ENCODE data around the gene BAIAP2L1.
"Not testable (repeated sequence)": the region's sequence is repeated elsewhere in the genome, so short reads cannot be mapped to it uniquely, and the experiment has no call there.

The BAIAP2L1 gene, protein sequence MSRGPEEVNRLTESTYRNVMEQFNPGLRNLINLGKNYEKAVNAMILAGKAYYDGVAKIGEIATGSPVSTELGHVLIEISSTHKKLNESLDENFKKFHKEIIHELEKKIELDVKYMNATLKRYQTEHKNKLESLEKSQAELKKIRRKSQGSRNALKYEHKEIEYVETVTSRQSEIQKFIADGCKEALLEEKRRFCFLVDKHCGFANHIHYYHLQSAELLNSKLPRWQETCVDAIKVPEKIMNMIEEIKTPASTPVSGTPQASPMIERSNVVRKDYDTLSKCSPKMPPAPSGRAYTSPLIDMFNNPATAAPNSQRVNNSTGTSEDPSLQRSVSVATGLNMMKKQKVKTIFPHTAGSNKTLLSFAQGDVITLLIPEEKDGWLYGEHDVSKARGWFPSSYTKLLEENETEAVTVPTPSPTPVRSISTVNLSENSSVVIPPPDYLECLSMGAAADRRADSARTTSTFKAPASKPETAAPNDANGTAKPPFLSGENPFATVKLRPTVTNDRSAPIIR

DNA sequence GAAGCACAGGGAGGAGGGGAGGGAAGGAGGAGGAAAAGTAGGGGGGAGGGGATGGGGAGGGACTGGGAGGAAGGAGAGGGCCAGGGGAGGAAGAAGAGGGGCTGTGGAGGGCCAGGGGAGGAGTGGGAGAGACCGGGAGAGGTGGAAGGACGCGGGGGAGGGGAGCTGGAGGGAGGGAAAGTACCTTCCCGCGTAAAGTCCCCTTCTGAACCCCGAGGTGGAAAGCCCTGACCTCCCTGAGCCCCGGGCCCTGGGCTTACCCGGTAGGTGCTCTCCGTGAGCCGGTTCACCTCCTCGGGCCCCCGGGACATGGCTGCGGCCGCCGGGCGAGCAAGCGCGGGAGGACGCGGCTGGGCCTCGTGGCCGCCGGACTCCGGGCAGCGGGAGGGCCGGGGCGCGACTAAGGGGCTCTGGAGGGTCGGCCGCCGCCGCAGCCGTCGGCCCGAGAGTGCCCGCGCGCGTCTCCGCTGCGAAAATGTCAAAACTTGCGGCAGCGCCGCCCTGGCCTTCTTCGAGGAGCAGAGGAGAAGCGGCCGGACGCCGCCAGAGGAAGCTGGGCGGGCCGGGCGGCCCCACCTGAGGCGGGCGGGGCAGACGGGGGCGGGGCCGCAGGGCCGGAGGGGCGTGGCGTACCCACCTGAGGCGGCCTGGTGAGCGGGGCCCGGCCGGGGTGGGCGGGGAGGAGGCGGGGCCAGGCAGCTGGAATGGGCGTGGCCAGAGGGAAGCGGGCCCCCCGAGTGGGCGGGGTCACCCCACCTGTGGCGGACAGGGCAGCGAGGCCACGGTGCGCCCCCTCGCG, at the start of gene BAIAP2L1:
BAIAP2L1 (minus strand) TSS at position 549 of the 799 bp plus-strand sequence; CDS start at position 311, 238 bp downstream.
- peak; percentile 18 for DNase-seq (ENCODE audit: low read depth)

DNA sequence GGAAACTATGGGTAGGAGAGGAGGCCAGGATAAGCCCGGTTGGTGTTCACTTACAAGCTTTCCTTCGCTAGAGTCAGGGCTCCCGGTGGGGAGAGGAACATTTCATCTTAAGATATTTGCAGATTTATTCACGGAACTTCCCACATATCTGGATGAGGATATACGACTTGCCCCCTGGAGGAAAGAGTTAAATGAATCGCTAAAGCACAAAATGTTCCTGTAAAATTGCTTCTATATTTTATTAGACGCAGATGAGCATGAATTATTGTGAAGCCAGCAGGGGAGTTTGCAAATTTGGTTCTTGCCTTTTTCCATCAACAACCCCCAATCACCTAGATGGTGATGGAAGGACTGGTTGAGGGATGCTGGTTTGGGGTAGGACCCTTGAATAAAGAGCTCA, 47.9 kb upstream of the BAIAP2L1 start:
- no peak for DNase-seq (ENCODE audit: low read depth)

DNA sequence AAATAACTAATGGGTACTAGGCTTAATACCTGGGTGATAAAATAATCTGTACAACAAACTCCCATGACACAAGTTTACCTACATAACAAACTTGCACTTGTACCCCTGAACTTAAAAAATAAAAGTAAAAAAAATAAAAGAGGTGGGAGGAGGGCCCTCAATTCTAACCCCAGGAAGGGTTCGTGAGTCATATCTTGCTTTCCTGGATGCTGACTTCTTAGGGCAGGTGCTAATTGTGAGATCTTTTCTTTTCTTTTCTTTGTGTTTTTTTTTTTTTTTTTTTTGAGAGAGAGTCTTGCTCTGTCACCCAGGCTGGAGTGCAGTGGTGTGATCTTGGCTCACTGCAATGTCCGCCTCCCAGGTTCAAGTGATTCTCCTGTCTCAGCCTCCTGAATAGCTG, 40.1 kb upstream of the BAIAP2L1 start:
- not testable (repeated sequence) for DNase-seq (ENCODE audit: low read depth)

DNA sequence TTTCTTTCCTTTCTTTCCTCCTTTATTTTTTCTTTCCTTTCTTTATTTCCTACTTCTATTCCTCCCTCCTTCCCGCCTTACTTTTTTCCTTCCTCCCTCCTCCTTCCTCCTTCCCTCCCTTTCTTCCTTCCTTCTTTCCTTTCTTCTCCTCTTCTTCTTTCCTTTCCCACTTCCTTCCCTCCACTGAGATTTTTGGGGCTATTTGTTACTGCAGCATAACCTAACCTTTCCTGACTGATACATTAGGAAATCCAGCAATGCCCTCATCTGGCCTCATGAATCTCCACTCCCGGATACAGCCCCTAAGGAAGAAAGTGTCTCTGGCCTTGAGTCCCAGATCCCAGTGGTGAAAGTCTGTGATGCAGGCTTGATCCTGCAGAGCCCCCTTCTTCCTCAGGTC, 38.6 kb upstream of the BAIAP2L1 start:
- no peak for DNase-seq (ENCODE audit: low read depth)

DNA sequence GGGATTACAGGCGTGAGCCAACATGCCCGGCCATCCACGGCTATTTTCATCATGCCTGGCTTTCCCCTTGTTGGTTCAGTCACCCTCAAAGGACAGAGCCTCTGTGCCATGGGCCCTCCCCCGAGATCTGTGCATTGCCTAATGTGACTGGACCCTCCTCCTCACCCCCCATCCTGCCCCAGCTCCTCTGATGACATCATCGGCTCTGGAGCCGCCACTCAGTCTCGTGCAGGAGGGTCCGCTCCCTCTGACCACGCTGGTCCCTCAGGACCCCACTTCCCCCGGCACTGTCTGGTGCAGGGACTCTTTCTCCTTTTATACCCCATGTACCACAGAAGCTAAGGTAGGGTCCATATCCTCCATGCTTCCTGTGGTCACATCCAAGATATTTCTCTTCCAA, 33.2 kb upstream of the BAIAP2L1 start:
- no peak for DNase-seq (ENCODE audit: low read depth)

DNA sequence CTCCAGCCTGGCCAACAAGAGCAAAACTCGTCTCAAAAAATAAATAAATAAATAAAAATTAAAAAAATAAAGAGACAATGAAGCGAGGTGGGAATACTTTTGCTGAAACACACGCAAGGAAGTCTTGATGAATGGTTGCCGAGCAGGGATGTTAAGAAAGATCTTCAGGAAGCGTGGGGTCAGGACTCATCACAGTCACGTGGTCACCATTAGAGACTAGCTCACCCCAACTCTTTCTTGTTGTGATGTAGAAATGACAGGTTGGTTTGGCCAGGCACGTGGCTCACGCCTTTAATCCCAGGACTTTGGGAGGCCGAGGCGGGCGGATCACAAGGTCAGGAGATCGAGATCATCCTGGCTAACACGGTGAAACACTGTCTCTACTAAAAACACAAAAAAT, 28.9 kb upstream of the BAIAP2L1 start:
- no peak for DNase-seq (ENCODE audit: low read depth)

DNA sequence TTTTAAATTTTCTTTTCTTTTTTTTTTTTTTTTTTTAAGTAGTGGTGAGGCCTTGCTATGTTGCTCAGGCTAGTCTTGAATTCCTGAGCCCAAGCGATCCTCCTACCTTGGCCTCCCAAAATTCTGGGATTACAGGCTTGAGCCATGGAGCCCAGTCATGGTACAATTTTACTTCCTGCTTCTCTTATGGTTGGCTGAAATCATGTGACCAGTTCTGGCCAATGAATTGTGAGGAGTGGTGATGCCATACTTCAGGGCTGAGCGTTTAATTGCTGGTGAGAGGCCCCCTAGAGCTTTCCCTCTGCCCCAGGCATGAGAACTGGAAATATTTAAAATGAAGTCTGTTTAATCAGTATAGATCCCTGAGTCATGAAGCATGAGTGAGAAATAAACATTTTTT, 22.2 kb upstream of the BAIAP2L1 start:
- no peak for DNase-seq (ENCODE audit: low read depth)

DNA sequence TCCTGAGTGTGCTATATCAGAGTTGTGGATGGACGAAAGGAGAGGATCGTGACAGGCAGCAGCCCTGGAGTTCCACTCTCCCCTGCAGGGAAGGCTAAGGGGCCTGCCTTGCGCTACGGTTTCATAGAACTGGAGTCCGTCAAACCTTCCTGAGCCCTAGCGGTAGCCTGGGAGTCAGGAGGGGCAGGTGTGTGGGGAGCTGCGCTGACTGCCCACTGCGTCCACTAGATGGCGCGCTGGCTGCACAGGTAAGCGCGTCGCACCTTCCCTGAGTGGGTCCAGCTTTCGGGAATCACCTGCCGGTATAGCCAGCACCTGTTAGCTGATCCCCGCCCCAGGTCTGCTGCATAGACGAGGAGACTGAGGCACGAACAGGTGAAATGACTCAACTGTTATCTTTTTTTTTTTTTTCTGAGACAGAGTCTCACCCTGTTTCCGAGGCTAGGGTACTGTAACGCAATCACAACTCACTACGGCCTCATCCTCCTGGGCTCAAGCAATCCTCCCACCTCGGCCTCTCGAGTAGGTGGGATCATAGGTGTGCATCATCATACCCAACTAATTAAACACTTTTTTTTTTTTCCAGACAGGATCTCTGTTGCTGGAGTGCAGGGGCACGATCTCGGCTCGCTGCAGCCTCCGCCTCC, 20.2 kb upstream of the BAIAP2L1 start:
- DNase-seq (ENCODE audit: low read depth), result no peak

DNA sequence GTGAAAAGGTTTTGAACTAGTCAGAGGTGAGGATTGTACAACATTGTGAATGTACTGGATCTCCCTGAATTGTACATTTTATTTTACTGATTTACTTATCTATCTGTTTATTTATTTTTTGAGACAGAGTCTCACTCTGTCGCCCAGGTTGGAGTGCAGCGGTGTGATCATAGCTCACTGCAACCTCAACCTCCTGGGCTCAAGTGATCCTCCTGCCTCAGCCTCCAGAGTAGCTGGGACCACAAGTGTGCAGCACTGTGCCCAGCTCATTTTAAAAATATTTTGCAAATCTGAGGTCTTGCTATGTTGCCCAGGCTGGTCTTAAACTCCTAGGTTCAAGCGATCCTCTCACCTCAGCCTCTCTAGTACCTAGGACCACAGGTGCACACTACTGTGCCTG, 19.1 kb upstream of the BAIAP2L1 start:
- DNase-seq (ENCODE audit: low read depth), result not testable (repeated sequence)

DNA sequence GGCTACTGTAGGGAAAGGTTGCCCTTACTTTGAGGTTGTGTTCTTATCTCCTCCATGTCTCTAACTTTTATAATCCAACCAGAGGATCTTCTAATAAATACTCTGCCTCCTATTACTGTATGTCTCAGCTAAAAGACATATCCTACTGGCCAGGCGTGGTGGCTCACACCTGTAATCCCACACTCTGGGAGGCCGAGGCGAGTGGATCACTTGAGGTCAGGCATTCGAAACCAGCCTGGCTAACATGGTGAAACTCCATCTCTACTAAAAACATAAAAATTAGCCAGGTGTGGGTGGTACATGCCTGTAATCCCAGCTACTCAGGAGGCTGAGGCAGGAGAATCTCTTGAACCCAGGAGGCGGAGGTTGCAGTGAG, 18.4 kb upstream of the BAIAP2L1 start:
- DNase-seq (ENCODE audit: low read depth), result not testable (repeated sequence)

DNA sequence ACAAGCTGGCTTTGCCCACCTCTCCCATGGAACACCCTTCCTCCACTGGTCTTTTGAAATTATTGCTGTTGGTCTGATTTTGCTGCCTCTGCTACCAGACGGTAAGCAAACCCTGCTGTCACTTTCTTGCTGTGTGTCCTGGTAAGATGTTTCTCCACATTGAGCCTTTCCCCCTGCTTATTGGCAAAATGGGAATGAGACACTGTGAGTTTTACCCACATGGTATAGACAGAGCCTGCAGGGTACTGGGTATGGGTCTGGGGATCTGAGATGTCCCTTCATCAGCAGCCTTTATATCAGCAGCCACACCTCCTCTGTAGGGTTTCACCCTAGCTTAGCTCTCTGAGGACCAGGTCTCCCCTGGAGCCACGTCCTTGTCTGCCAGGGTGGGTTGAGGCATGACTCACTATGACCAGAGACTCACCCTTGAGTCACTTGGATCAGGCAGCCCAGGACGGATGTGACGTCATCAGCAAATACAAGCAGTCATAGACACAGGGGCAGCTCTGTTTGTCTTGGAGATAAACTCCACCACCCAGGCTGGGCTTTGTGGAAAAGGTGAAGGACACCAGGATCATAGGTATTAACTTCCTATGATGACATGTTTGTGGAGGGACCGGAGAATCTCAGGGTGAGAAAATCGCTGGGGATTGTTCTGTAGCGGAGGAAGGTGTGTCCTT, 17.9 kb upstream of the BAIAP2L1 start:
- DNase-seq (ENCODE audit: low read depth), result peak; percentile 78

DNA sequence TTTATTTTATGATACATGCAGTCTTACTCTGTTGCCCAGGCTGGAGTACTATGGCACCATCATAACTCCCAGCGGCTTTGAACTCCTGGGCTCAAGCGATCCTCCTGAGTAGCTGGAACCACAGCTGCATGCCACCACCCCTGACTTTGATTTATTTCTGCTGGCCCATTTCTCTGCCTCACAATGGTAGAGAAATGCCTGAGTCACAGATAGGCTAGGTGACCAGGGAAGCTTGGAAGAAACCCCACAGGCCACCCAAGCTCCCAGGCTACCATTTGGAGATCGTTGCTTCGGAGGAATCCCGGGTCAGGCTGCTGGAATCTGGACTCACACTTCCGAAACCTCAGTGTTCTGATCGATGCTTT, 17.4 kb upstream of the BAIAP2L1 start:
- no peak for DNase-seq (ENCODE audit: low read depth)

DNA sequence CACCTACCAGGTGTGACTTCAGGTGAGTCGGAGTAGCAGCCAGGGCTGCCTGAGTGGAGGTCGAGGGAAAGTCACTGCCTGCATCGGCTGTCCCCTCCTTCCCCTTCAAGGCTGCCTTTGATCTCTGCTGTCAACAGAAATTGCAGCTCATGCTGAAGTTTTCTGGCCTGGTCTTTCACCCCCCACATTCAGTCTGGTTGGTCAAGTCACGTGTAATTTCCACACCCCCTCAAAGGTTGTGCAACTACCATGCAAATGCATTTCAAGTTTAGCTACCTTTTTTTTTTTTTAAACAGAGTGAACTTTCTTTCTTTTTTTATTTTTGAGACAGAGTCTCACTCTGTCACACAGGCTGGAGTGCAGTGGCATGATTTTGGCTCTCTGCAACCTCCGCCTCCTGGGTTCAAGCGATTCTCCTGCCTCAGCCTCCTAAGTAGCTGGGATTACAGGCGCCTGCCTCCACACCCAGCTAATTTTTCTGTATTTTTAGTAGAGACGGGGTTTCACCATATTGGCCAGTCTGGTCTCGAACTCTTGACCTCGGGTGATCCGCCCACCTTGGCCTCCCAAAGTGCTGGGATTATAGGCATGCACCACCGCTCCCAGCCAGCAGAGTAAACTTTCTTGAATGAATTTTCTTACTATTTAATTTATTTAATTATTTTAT, 16.8 kb upstream of the BAIAP2L1 start:
- DNase-seq (ENCODE audit: low read depth), result peak; percentile 27

DNA sequence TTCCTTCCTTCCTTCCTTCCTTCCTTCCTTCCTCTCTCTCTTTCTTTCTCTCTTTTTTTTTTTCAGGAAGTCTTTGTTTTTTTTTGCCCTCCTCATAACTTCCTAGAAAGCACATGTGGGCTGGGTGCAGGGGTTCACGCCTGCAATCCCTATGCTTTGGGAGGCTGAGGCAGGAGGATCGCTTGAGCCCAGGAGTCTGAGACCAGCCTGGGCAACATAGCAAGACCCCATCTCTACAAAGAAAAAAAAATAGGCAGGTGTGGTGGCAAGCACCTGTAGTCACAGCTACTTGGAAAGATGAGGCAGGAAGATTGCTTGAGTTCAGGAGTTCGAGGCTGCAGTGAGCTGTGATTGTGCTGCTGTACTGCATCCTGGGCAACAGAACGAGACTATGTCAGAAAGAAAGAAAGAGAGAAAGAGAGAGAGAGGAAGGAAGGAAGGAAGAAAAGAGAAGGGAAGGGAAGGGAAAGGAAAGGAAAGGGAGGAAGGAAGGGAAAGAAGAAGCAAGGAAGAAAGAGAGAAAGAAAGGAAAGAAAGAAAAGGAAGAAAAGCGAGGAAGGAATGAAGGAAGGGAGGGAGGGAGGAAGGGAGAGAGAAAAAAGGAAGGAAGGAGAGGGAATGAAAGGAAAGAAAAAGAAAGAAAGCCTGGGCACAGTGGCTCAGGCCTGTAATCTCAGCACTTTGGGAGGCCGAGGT, 13.5 kb upstream of the BAIAP2L1 start:
- DNase-seq (ENCODE audit: low read depth), result no peak

DNA sequence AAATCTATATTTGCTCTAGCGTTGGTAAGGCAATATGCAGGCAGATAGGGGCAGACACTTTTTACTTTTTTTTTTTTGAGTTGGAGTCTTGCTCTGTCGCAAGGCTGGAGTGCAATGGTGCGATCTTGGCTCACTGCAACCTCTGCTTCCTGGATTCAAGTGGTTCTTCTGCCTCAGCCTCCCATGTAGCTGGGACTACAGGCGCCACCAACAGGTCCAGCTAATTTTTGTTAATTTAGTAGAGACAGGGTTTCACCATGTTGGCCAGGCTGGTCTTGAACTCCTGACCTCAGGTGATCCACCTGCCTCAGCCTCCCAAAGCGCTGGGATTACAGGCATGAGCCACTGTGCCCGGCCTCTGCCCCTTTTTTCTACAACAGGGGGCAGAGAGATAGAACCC, 12.8 kb upstream of the BAIAP2L1 start:
- not testable (repeated sequence) for DNase-seq (ENCODE audit: low read depth)

DNA sequence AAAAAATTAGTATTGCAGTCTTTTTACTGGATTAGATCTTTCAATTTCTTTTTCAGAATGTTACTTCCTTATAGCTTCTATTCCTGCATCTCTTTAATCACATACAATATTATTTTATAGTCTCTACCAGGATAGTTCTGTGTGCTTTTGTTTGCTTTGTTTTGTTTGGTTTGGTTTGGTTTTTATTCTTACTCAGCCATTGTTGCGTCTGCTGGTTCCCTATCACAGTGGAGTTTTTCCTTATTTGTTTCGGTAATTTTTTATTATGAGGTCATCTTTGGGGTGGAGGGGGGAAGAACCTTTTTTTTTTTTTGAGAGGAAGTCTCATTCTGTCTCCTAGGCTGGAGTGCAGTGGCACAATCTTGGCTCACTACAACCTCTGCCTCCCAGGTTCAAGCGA, 9.0 kb upstream of the BAIAP2L1 start:
- DNase-seq (ENCODE audit: low read depth), result no peak

DNA sequence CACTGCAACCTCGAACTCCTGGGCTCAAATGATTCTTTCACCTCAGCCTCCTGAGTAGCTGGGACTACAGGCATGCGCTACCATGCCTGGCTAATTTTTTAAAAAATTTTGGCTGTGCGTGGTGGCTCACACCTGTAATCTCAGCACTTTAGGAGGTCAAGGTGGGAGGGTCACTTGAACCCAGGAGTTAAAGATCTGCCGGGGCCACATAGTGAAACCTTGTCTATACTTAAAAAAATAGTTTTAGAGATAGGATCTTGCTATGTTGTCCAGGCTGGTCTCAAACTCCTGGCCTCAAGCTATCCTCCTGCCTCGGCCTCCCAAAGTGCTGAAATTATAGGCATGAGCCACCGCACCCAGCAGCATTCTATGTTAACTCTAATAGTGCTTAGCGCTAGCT, 7.3 kb upstream of the BAIAP2L1 start:
- DNase-seq (ENCODE audit: low read depth), result not testable (repeated sequence)

DNA sequence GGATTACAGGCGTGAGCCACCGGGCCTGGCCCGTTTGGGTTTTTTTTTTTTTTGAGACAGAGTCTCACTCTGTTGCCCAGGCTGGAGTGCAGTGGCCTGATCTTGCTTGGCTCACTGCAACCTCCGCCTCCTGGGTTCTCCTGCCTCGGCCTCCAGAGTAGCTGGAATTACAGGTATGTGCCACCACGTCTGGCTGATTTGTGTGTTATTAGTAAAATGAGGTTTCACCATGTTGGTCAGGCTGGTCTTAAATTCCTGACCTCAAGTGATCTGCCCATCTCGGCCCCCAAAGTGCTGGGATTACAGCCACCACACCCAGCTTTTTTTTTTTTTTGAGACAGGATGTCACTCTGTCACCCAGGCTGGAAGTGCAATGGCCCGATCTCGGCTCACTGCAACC, 5.9 kb upstream of the BAIAP2L1 start:
- DNase-seq (ENCODE audit: low read depth), result no peak

DNA sequence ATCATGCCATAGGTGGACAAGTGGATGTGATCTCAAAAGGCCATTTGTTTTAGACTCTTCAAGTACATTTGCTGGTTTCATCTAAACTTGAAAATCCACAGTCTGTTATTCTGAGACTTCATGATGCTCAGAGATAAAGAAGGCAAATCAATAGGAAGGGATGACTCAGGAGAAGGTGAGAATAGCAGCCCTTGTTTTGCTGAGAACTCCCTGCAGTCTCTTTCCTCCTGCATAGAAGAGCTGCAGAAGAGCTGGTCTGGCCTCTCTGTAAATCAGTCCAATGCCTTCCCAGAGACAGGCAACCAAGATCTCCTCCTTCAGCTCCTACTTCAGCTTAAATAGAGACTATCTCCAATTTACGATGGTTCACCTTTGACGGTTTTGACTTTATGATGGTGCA, 4.0 kb upstream of the BAIAP2L1 start:
- no peak for DNase-seq (ENCODE audit: low read depth)

DNA sequence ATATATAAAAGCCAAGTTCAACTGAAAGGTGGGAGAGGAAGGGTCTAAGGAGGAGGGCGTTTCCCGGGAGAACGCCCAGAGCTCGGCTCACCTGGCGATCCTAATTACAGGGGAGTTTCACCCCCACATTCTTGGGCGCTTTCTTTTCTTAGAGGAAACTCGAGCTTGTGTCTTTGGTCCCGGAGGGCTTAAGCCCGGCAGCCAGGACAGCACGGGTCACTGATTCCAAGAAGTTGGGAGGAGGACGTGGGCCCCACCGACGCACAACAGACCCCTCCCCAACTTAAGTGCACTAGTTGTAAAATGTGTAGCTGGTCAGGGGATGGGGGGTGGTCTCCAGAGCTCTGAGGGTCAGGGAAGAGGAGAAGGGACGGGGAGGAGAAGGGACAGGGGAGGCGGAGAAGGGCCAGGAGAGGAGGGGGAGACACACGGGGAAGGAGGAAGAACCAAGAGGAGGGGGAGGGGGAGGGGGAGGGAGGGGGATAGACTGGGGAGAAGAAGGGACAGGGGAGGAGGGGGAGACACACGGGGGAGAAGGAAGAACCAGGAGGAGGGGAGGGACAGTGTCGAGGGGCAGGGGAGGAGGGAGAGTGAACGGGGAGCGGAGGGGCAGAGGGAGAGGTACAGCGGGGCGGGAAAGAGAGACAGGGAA, 874 bp downstream of the BAIAP2L1 start:
- peak; percentile 26 for DNase-seq (ENCODE audit: low read depth)
